ENCODE measurements around the gene GPT2. TPM values are rescaled to one million over a fixed set of nuclear protein-coding genes. Genes with fewer than 3 reads are reported as not detected.

The GPT2 gene
- total RNA-seq, 1 experiment from 2014 or later, result 81.8 TPM

DNA sequence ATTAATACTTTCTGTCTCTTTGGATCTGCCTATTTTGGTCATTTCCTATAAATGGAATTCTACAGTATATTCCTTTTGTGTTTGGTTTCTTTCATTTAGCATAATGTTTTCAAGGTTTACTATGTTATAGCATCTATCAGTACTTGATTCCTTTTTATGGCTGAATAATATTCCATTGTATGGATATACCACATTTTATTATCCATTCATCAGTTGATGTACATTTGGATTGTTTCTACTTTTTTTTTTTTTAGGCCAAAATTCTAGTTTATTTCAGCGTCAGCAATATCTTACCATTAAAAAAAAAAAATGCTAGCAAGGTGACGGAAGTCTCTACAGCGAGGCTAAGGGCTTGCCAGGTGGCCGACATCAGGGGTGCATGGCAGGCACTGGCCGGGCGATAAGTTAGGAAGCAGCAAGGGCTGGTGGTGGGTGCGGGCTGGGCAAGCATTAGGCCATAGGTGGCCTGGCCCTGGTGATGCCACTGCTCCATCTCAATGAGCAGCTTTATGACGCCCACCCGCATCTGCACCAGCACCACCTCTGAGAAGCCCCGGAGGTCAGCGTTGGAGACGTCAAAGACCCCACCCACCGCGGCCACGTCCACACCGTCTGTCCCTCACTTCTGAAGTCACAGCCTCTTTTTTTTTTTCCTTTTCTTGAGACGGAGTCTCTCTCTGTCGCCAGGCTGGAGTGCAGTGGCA, 41.8 kb upstream of the GPT2 start:
- Mint-ChIP-seq H3K4me3 (no peak overlapping the region), H3K27me3 (ENCODE audit: low read depth) (peaks cover 2% of the 10 kb centered on the region; the same call in 1 of the 2 replicates), H3K27ac (no peak overlapping the region), H3K9me3 (peaks cover 12% of the 10 kb centered on the region), H3K36me3 (peaks cover 5% of the 10 kb centered on the region), H3K4me1 (0 out of 2 replicates have a peak, but pooled peaks cover 2% of the 10 kb centered on the region)
- POLR2A ChIA-PET, result interaction anchor here (0.6 to 0.7 kb wide), 2 partner anchors 66 to 356 kb away, joined by 3 read pairs; no protein-coding TSS in a partner anchor
- CTCF ChIA-PET, result interaction anchor here (0.7 to 1.2 kb wide), 2 partner anchors 14 to 66 kb away, joined by 3 read pairs; no protein-coding TSS in a partner anchor
- no peak for TF ChIP-seq ATF3 (CRISPR knock-in tag; conservative IDR thresholded peaks at IDR 0.05)
- TF ChIP-seq E2F4 (CRISPR knock-in tag; IDR thresholded peaks at IDR 0.05; ENCODE audit: borderline replicate concordance, low read depth), result no peak
- TF ChIP-seq JUN (CRISPR knock-in tag; IDR thresholded peaks at IDR 0.05), result no peak
- TF ChIP-seq ARID4B (CRISPR knock-in tag; IDR thresholded peaks at IDR 0.05; ENCODE audit: borderline replicate concordance), result no peak
- TF ChIP-seq GABPB1 (CRISPR knock-in tag; IDR thresholded peaks at IDR 0.05), result no peak
- TF ChIP-seq ZNF416 (CRISPR knock-in tag; IDR thresholded peaks at IDR 0.05), result no peak
- DNase-seq (ENCODE audit: low spot score) (no peak), ATAC-seq (no peak)

GRCh38 chr16:46843898-46844642, 40.1 kb upstream of the GPT2 start:
- POLR2A ChIA-PET, result interaction anchor here (0.7 kb wide), 1 partner anchor 215 kb away, joined by 8 read pairs; no protein-coding TSS in a partner anchor
- Mint-ChIP-seq H3K9me3 (peaks cover 12% of the 10 kb centered on the region), H3K4me1 (peaks cover 5% of the 10 kb centered on the region), H3K36me3 (peaks cover 5% of the 10 kb centered on the region), H3K27me3 (ENCODE audit: low read depth) (peaks cover 2% of the 10 kb centered on the region; the same call in 1 of the 2 replicates), H3K27ac (no peak overlapping the region), H3K4me3 (no peak overlapping the region)
- TF ChIP-seq ZNF263 (CRISPR knock-in tag; IDR thresholded peaks at IDR 0.05; ENCODE audit: low read depth), result no peak
- no peak for TF ChIP-seq RELA (CRISPR knock-in tag; IDR thresholded peaks at IDR 0.05; ENCODE audit: borderline replicate concordance)
- TF ChIP-seq ZNF219 (CRISPR knock-in tag; IDR thresholded peaks at IDR 0.05; ENCODE audit: borderline replicate concordance), result no peak
- TF ChIP-seq ARID4B (CRISPR knock-in tag; IDR thresholded peaks at IDR 0.05; ENCODE audit: borderline replicate concordance), result no peak
- no peak for TF ChIP-seq ZBTB43 (CRISPR knock-in tag; IDR thresholded peaks at IDR 0.05)
- TF ChIP-seq SOX15 (CRISPR knock-in tag; IDR thresholded peaks at IDR 0.05), result no peak
- no peak for TF ChIP-seq ZNF671 (CRISPR knock-in tag; IDR thresholded peaks at IDR 0.05)
- no peak for TF ChIP-seq E2F4 (CRISPR knock-in tag; IDR thresholded peaks at IDR 0.05; ENCODE audit: borderline replicate concordance, low read depth)
- no peak for TF ChIP-seq PREB (CRISPR knock-in tag; IDR thresholded peaks at IDR 0.05; ENCODE audit: borderline replicate concordance)
- ATAC-seq (no peak), DNase-seq (ENCODE audit: low spot score) (no peak)
- CTCF ChIA-PET, result interaction anchor here (0.5 to 2.4 kb wide), 2 partner anchors 10 to 12 kb away, joined by 5 to 10 read pairs; no protein-coding TSS in a partner anchor

All from WTC11 (cell line).